SK-N-MC (cell line): ENCODE data around the gene DDI1.

Experiments
- EZH2 ChIP-seq: fragments of 200-600 bp; sonication (generic); IDR thresholded peaks from one replicate; pipeline ENCODE4 v1.6.1; 2017; ENCODE audit warnings: antibody characterized with exemption
- POLR2AphosphoS5 ChIP-seq: IDR thresholded peaks from 2 replicates; pipeline ENCODE4 v1.6.1; 2012; ENCODE audit warnings: mild to moderate bottlenecking, low read depth, low read length, borderline replicate concordance

DNA sequence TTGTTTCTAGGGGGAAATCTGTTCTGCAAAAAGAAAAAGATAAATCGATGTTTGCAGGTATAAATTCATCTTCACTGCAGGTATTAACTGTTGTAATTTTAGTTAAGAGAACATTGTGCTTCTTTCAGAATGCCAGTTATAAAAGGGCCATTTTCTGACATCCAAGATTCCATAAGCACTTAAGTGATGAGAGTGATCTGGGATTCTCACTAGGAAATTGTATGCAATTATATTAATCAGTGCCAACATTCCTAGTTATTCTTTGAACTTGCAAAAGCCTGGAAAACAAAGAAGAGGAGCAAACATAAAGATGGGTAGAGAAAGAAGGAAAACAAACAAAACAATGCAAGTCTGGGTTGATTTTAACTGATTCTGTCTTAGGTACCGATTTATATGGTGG lies 5.4 kb downstream of the DDI1 start:
- TF ChIP-seq POLR2AphosphoS5: no peak
- no peak for TF ChIP-seq EZH2
